NCI-H774 (cell line): Measurements from ENCODE around the gene SSR2.

Source experiments
- DNase-seq: peaks from one replicate; lab custom pipeline; 2025; lab: John Stamatoyannopoulos, UW

Gene SSR2

DNA sequence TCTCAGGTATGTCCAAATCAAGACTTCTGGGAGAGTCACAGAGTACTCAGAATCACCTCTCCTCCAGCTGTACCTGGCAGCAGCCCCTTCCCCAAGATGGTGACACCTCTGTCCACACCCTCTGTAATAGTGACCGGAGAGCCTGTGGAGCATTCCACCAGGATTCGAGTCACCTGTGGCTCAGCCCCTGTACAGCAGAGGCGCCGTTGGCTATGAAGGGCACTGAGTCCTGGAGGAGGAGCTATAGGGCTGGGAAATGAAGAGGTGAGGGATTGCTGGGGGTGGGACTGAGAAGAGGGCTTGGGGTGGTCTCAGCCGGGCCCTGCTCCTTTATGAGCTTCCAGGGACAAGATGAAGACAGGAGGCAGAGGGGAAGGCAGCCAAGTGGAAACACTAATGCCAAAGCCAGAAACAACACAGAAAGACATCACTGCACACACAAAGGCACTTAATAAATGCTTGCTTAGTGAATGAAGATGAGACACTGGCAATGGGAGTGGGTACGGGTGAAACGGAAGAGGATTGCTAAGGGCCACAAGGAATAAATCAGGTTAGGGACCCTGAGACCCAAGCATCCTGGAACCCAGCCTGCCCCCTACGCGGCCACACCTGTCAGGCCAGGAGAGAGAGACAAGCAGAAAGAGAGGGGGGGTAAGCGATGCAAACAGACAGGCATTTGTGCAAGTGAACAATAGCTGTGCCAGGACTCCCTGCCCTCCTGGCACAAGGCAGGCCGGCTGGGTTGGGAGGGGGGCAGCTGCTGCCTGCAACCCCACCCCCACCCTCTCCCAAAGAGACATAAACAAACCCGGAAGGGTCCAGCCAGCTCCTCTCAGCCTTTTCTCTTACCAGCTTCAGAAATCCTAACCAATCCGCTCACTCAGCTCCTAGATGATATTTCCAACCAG lies 46.3 kb downstream of the SSR2 start:
- no peak for DNase-seq

GRCh38 chr1:155973723-155974122 lies 47.0 kb downstream of the SSR2 start:
- DNase-seq: no peak

DNA sequence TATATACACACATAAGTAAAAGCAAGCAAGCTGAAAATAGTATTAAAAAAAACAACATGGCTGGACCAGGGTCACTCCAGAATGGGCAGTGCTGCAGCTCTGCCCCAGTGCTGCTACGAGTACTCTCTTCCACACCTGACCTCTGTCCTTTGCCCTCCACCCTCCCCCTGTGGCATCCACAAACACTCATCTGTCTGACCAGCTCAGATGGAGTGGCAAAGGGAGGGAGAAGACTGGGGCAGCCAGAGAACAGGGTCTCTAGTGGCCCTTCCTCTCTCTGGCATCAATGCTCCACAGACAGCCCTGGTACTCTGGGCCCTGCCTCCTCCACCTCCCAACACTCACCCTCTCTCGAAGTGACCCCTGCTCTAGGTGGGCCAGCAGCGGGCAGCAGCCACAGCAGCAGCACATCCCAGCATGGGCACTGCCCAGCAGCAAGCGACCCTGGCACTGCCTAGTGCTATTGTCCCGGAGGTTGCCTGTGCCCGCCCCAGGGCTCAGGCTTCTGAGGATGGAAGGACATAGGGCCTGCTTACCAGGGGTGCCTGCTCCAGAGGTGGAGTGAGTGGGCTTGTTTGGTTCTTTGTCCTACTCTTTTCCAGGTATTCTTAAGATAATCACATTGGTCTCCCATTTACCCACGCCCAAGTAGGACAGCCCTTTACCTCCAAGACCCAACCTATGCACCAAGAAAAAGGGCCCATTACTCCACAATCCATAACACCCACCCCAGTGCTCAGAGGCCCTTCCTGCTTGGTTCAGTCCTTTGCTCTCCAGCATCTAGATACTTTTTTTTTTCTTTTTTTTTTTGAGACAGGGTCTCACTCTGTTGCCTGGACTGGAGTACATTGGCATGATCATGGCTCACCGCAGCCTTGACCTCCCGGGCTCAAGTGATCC lies 48.6 kb downstream of the SSR2 start:
- DNase-seq: no peak

GRCh38 chr1:155970531-155971167 lies 50.1 kb downstream of the SSR2 start:
- no peak for DNase-seq

DNA sequence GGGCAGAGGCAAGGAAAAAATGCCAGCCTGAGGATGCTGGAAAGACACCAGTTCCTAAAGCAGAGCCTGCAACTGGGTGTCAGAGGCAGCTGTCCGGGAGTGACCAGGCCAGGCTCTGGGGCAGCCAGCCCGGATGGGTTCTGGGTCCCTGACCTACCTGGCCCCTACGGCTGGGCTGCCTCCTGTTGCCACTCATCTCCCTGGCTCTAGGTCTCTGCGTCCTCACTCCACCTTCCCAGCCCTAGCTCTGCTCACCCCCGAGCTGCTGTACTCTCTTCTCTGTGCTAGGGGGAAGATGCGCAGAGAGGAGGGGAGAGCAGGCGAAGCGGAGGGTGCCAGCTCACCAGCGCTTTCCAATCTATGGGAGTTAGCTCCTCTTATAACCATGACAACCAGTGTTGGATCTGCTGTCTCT lies 51.4 kb downstream of the SSR2 start:
- no peak for DNase-seq

- DNase-seq: no peak
Observed at GRCh38 chr1:155968670-155969069, 52.1 kb downstream of the SSR2 start.

DNA sequence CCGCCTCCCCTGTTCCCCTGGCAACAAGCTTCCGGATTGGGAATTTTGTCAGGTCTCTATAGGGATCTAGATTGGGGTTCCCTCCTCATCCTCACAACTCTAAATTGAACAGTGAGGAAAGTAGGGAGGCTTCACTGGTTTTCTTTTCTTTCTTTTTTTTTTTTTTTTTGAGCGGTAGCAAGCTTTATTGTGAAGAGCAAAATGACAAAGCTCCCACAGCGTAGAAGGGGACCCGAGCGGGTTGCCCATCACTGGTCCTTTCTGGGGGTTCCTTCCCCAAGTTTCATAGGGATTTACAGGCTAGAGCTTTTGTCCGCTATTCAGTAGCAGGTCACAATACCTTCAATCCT lies 52.7 kb downstream of the SSR2 start:
- no peak for DNase-seq

DNA sequence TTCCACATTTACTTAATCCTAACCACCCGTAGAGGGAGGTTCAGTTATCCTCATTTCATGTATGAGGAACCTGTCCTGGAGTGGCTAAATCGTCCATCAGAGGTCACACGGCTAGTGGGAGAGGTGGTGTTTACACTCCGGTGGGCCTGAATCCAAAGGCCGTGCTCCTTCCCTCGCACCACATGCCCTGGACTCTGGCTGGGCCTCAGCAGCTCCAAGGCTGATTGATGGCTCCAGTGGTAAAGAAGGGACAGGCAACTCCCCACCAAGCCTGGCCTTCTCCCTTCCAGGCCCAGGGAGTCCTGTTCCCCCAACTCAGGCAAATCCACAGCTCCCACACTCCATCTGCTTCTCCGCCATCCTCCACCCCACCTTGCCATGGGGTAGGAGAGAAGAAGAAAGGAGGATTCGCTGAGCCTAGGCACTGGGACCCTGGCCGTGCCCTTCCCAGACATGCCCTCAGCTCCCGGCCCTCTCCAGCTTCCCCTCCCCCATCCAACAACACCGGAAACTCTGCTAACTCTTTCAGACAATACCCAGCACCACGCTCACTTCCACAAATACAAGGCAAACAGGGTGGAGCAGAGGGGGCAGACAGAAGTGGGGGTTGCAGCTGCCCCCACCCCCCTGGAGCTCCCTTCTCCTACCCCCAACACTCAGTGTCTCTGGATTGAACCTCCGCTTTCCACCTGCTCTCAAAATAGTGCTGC lies 53.3 kb downstream of the SSR2 start:
- DNase-seq: no peak

DNA sequence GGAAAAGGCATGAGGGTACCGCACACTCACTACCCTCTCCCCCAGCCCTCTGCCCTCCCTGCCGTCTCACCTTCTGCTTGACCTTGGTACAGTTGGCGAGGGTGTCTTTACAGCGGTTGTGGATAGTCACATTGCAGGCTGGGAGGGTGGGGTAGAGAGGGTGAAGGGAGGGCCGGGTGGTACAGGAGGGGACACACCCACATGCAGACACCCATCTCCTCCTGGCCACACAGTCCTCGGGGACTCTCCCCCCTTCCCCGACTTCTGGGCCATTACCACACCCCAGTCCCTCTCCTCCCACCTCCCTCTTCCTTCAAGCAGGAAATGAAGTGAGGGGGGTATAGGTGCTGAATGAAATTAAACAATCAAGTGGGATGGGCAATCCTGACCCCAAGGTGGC lies 54.0 kb downstream of the SSR2 start:
- DNase-seq: no peak

GRCh38 chr1:155966135-155966534 lies 54.6 kb downstream of the SSR2 start:
- no peak for DNase-seq

GRCh38 chr1:155964193-155964592 lies 56.6 kb downstream of the SSR2 start:
- no peak for DNase-seq

DNA sequence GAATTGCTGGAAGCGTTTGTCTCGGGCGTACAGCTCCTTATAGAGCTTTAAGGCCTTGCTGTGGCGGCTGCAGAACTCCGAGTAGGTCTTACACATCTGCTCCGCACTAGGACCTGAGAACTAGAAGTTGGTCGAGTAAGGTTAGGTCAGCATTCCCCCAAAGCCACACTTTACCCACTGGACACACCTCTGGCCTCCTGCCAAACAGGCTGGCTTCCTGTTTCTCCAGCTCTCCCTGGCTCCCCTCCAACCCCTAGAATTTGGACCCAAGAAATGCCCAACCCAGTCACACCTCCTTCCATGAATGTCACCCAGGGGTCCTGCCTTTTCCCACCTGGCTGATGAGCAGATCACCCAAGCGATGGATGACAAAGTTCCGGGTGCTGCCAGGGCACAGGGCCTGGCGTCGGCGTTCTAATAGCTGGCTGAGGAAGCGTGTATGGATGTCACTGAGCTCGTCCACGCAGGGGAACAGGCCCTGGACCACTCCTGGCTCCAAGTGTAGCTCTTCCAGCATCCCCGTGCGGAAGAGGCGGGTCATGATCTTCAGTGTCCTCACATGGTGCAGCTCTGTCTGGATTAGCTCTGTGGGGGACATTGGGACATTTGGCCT lies 58.0 kb downstream of the SSR2 start:
- DNase-seq: no peak

- DNase-seq: no peak
Observed at GRCh38 chr1:155961937-155962336, 58.8 kb downstream of the SSR2 start.

- DNase-seq: no peak
Observed at GRCh38 chr1:155960081-155960745, 60.5 kb downstream of the SSR2 start.
